Measurements from ENCODE around the gene CAPN8.

GRCh38 chr1:223629126-223629457 lies 36.4 kb downstream of the CAPN8 start:
- TF ChIP-seq POLR2A (IDR thresholded peaks at IDR 0.05; ENCODE audit: low read depth, low read length) = no peak
- no peak for TF ChIP-seq POU2F2 (IDR thresholded peaks at IDR 0.05; ENCODE audit: low read depth, low read length)
- TF ChIP-seq TAF1 (IDR thresholded peaks at IDR 0.05; ENCODE audit: low read depth, low read length) = no peak
- no peak for TF ChIP-seq POLR2AphosphoS5 (IDR thresholded peaks at IDR 0.05; ENCODE audit: low read depth, low read length)
